Panc1 (cell line): Measurements from ENCODE around the gene ASPHD2.

Experiments used
- POLR2AphosphoS5 ChIP-seq: IDR thresholded peaks from 2 replicates; pipeline ENCODE4 v1.6.1; 2012; ENCODE audit warnings: mild to moderate bottlenecking, low read depth, low read length, moderate library complexity
- TF ChIP-seq, protein P1 (sequence below): fragments of 450-650 bp; IDR thresholded peaks from 2 replicates; pipeline ENCODE4 v1.5.1; 2017; ENCODE audit warnings: mild to moderate bottlenecking

DNA sequence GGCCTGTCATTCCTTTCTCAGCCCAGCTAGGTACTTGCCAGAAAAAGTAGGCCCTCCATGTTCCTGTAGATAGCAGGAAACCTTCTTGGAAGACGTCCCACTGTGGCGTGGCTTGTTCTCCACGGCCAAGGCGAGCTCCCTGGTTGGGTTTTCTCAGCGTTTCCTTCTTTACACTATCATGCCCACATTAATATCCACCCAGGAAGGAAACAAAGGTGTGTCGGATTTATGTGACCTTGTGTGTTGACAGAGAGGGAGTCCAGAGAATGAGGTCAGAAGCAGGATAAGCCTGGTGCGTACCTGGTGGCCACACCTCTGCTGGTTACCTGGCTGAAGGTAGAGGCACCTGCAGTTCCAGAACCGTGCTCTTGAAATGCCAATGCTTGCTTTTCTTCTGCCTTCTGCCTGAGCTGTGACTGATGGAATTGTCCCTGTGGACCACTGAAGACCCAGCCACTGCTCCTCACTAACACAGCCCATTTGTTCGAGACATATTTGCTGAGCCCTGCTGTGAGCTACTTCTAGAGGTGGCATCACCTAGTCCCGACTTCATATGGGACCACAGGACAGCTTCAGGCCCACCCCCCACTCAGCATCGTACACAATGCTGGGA, 7.9 kb downstream of the ASPHD2 start:
- TF ChIP-seq, protein P1, sequence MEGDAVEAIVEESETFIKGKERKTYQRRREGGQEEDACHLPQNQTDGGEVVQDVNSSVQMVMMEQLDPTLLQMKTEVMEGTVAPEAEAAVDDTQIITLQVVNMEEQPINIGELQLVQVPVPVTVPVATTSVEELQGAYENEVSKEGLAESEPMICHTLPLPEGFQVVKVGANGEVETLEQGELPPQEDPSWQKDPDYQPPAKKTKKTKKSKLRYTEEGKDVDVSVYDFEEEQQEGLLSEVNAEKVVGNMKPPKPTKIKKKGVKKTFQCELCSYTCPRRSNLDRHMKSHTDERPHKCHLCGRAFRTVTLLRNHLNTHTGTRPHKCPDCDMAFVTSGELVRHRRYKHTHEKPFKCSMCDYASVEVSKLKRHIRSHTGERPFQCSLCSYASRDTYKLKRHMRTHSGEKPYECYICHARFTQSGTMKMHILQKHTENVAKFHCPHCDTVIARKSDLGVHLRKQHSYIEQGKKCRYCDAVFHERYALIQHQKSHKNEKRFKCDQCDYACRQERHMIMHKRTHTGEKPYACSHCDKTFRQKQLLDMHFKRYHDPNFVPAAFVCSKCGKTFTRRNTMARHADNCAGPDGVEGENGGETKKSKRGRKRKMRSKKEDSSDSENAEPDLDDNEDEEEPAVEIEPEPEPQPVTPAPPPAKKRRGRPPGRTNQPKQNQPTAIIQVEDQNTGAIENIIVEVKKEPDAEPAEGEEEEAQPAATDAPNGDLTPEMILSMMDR, result no peak
- TF ChIP-seq POLR2AphosphoS5, result no peak
